Esophagus muscularis mucosa (tissue), 4 donors: Measurements from ENCODE around the gene GRPEL2. TPM values are rescaled to one million over a fixed set of nuclear protein-coding genes. Genes with fewer than 3 reads are reported as not detected.

Experiments used
- DNase-seq: peaks from one replicate; pipeline ENCODE4 v3.0.0-alpha.2; 2017; ENCODE audit errors: extremely low spot score
- H3K27ac ChIP-seq, 4 donors: fragments of 200-600 bp; sonication (generic); replicated peaks in 1 of 4; 1 replicate in 3 of 4; 2 replicates in 1 of 4; pipeline ENCODE4 v1.5.1; 2016 to 2019; ENCODE audit warnings: mild to moderate bottlenecking in 1 of 4
- H3K27me3 ChIP-seq, 4 donors: fragments of 200-600 bp; sonication (generic); one replicate each; pipeline versions ENCODE4 v1.5.1 to v1.6.0; 2016 to 2019
- H3K36me3 ChIP-seq, 4 donors: fragments of 200-600 bp; sonication (generic); one replicate each; pipeline ENCODE4 v1.5.1; 2016 to 2019
- H3K4me1 ChIP-seq, 4 donors: fragments of 200-600 bp; sonication (generic); one replicate each; pipeline ENCODE4 v1.5.1; 2016 to 2019
- H3K4me3 ChIP-seq, 4 donors: fragments of 200-600 bp; sonication (generic); 1 replicate in 2 of 4; 2 replicates in 2 of 4; pipeline ENCODE4 v1.5.1; 2016 to 2019; ENCODE audit warnings: mild to moderate bottlenecking in 4 of 4, moderate library complexity in 1 of 4
- H3K9me3 ChIP-seq, 4 donors: fragments of 200-600 bp; sonication (generic); 1 replicate in 3 of 4; 2 replicates in 1 of 4; pipeline ENCODE4 v1.5.1; 2016 to 2019
- EP300 ChIP-seq: sonication (generic); formaldehyde crosslinking; IDR thresholded peaks from one replicate; pipeline ENCODE4 v1.6.1; 2017; ENCODE audit warnings: antibody characterized with exemption
- POLR2A ChIP-seq: fragments of 450-650 bp; IDR thresholded peaks from one replicate; pipeline ENCODE4 v1.6.1; 2017; ENCODE audit warnings: antibody characterized with exemption, moderate library complexity, mild to moderate bottlenecking, low read depth
- POLR2AphosphoS5 ChIP-seq, 2 donors: sonication (generic); formaldehyde crosslinking; IDR thresholded peaks; one replicate each; pipeline ENCODE4 v1.6.1; 2017; ENCODE audit warnings: antibody characterized with exemption in 2 of 2
- WGBS: methylation state at CpG from one replicate; pipeline ENCODE4 v1.1.5; 2018; 5-methylcytosine and 5-hydroxymethylcytosine counted together
- intact Hi-C: fragments of 100-400 bp; cut with DNase I; formaldehyde crosslinking; loops from one replicate; pipeline ENCODE4 v1.15.1; 2023
- total RNA-seq, 4 donors: library from RNA; depleted of rRNA; stranded (reverse); fragments of >200 nt; gene quantifications; one replicate each; pipeline versions ENCODE4 v1.1.0 to v1.2.1, GENCODE V29; 2016
- TF ChIP-seq, protein P1 (sequence below), 3 experiments: fragments of 200-600 bp in 2 of 3; fragments of 450-650 bp in 1 of 3; sonication (generic) in 2 of 3; IDR thresholded peaks; one replicate each; pipeline ENCODE4 v1.5.1; 2017 to 2019; ENCODE audit warnings: antibody characterized with exemption in 3 of 3, mild to moderate bottlenecking in 2 of 3, moderate library complexity in 1 of 3

The GRPEL2 gene
- total RNA-seq, 4 donors from 2014 or later, result 7.8 to 14.9 (median 8.7) TPM

DNA sequence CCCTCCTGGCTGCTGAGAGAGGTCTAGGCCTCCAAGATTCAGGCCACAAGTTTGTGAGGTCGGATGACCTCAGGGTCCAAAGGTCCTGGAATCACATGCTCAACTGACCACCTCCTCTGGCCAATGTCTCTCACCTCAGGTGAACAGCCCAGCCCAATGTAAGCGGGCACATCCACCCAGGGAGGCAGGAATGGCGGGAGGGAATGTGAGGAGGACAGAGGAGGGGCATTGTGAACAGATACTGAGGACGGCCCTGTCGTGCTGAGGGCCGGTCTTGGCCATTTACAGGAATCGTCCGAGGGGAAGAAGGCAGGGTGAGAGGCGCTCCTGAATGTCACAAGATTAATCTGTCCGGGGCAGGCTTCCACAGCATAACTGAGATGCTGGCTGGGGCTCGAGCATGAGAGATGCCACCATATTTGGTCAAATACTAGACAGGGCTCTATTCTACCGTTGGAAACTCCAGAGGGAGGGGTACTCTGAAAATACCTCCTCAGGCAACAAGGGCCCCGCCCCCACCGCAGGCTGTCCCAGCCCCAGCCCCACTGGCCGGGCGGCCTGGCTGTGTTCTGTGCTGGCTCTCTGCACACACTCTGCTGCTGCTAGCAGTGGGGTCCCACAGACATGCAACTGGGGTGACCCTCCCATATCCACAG is 35.3 kb downstream of the GRPEL2 start:
- Histone ChIP-seq H3K4me3 (peak overlapping the region; percentile 47 to 61 (median 52)), H3K27me3 (no peaks in the 10 kb centered on the region), H3K36me3 (no peaks in the 10 kb centered on the region), H3K4me1 (peaks cover 46 to 80% (median 75%) of the 10 kb centered on the region in 4 donors), H3K9me3 (no peaks in the 10 kb centered on the region), H3K27ac (peak overlapping the region; percentile 92 to 97 (median 96))
- no peak for DNase-seq
- WGBS, result 40% methylated on average over 10 of the region's 16 CpGs
- TF ChIP-seq, protein P1, sequence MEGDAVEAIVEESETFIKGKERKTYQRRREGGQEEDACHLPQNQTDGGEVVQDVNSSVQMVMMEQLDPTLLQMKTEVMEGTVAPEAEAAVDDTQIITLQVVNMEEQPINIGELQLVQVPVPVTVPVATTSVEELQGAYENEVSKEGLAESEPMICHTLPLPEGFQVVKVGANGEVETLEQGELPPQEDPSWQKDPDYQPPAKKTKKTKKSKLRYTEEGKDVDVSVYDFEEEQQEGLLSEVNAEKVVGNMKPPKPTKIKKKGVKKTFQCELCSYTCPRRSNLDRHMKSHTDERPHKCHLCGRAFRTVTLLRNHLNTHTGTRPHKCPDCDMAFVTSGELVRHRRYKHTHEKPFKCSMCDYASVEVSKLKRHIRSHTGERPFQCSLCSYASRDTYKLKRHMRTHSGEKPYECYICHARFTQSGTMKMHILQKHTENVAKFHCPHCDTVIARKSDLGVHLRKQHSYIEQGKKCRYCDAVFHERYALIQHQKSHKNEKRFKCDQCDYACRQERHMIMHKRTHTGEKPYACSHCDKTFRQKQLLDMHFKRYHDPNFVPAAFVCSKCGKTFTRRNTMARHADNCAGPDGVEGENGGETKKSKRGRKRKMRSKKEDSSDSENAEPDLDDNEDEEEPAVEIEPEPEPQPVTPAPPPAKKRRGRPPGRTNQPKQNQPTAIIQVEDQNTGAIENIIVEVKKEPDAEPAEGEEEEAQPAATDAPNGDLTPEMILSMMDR (IDR thresholded peaks at IDR 0.05), result no peak
- peak; percentile 15 for TF ChIP-seq POLR2A
- TF ChIP-seq POLR2AphosphoS5 (IDR thresholded peaks at IDR 0.05), result peak in 1 of 2 donors; percentile 88
- peak; percentile 71 for TF ChIP-seq EP300
- intact Hi-C loops, result loop anchor here (2.0 kb wide), 1 partner anchor 54 kb away; no protein-coding TSS in a partner anchor

GRCh38 chr5:149381261-149381985 is 36.1 kb downstream of the GRPEL2 start:
- intact Hi-C loops, result loop anchor here (2.0 kb wide), 1 partner anchor 53 kb away; no protein-coding TSS in a partner anchor
- DNase-seq, result no peak
- Histone ChIP-seq H3K27me3 (no peaks in the 10 kb centered on the region), H3K4me1 (peaks cover 55 to 88% (median 83%) of the 10 kb centered on the region in 4 donors), H3K27ac (peak overlapping the region; percentile 92 to 97 (median 96)), H3K9me3 (no peaks in the 10 kb centered on the region), H3K36me3 (no peaks in the 10 kb centered on the region), H3K4me3 (peak overlapping the region; percentile 47 to 61 (median 52))
- 48% methylated on average over 6 of the region's 8 CpGs for WGBS
- TF ChIP-seq EP300 (no peak), POLR2A (no peak), POLR2AphosphoS5 (IDR thresholded peaks at IDR 0.05) (no peak)
- TF ChIP-seq, protein P1 (IDR thresholded peaks at IDR 0.05), result no peak

- DNase-seq, result peak; percentile 95
- 0% methylated on average over 4 of the region's 16 CpGs for WGBS
- TF ChIP-seq, protein P1 (IDR thresholded peaks at IDR 0.05), result peak; percentile 92 to 98 (median 97)
- TF ChIP-seq POLR2AphosphoS5 (IDR thresholded peaks at IDR 0.05), result peak in 1 of 2 donors; percentile 83
- no peak for TF ChIP-seq EP300
- no peak for TF ChIP-seq POLR2A
- no peaks in the 10 kb centered on the region for H3K9me3 ChIP-seq
- no peaks in the 10 kb centered on the region for H3K27me3 ChIP-seq
- intact Hi-C loops, result loop anchor here (2.0 kb wide), 1 partner anchor 53 kb away; no protein-coding TSS in a partner anchor
- H3K36me3 ChIP-seq, result no peaks in the 10 kb centered on the region
- H3K4me3 ChIP-seq, result peak overlapping the region; percentile 47 to 61 (median 52)
- peak overlapping the region; percentile 92 to 97 (median 96) for H3K27ac ChIP-seq
- H3K4me1 ChIP-seq, result peaks cover 60 to 94% (median 89%) of the 10 kb centered on the region in 4 donors
Measured at GRCh38 chr5:149381986-149382338, 36.7 kb downstream of the GRPEL2 start.

- Histone ChIP-seq H3K36me3 (no peaks in the 10 kb centered on the region), H3K9me3 (no peaks in the 10 kb centered on the region), H3K4me1 (peaks cover 67 to 98% (median 94%) of the 10 kb centered on the region in 4 donors), H3K27ac (peak overlapping the region; percentile 92 to 97 (median 96)), H3K27me3 (no peaks in the 10 kb centered on the region), H3K4me3 (peak overlapping the region; percentile 47 to 61 (median 52))
- TF ChIP-seq EP300 (no peak), POLR2AphosphoS5 (IDR thresholded peaks at IDR 0.05) (peak in 1 of 2 donors; percentile 59), POLR2A (no peak)
- TF ChIP-seq, protein P1 (IDR thresholded peaks at IDR 0.05), result no peak
- intact Hi-C loops, result no loop called here
- DNase-seq, result no peak
- WGBS, result 42% methylated on average over 11 of the region's 12 CpGs
Measured at GRCh38 chr5:149382517-149383220, 37.4 kb downstream of the GRPEL2 start.
